ENCODE results near the gene TTC21B.

Gene TTC21B

DNA sequence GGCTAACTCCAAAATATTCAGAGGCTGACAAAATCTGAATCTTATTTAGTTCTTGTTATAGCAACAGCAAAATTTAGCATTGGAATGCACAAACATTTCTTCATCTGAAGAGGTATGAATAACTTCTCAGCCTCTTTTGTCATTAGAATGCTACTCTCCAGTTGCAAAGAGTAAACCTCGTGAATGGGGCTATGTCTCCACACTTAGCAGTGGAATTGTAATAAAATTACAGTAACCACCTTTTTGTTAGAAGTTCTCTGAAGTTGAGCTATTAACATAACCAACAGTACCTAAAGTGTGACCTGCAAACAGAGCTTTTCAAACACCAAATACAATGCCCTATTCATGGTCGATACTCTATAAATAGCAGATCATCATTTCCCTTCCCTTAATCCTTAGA lies 109.4 kb downstream of the TTC21B start:
- Histone ChIP-seq H3K4me1 (ENCODE audit: control insufficient read depth, insufficient read depth, low read length) (no peaks in the 10 kb centered on the region), H3K27me3 (ENCODE audit: control insufficient read depth, insufficient read depth, low read length) (no peaks in the 10 kb centered on the region), H3K4me3 (ENCODE audit: low read length) (no peak overlapping the region), H3K36me3 (ENCODE audit: control insufficient read depth, insufficient read depth, low read length) (no peaks in the 10 kb centered on the region), H3K27ac (ENCODE audit: low read depth, low read length) (no peak overlapping the region), H3K9ac (ENCODE audit: low read length) (no peak overlapping the region)

DNA sequence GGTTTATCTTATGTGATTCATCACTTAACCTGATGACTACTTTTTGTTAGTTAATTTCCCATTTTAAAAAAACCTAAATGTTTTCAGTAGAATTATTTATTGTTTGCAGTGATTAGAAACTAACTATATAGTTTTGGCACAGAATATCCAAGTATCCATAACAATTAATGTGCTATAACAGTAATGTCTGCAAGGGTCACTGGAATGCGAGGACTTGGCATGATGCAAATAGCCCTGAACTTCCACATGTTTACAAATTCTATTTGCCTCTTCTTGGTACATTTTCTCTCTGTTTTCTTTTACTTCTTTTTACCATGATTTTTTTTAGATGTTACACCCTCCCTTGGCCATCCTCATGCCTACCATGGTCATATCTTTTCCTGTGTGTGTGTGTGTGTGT lies 110.2 kb downstream of the TTC21B start:
- Histone ChIP-seq H3K4me1 (ENCODE audit: control insufficient read depth, insufficient read depth, low read length) (no peaks in the 10 kb centered on the region), H3K9ac (ENCODE audit: low read length) (no peak overlapping the region), H3K4me3 (ENCODE audit: low read length) (no peak overlapping the region), H3K36me3 (ENCODE audit: control insufficient read depth, insufficient read depth, low read length) (no peaks in the 10 kb centered on the region), H3K27me3 (ENCODE audit: control insufficient read depth, insufficient read depth, low read length) (no peaks in the 10 kb centered on the region), H3K27ac (ENCODE audit: low read depth, low read length) (no peak overlapping the region)

DNA sequence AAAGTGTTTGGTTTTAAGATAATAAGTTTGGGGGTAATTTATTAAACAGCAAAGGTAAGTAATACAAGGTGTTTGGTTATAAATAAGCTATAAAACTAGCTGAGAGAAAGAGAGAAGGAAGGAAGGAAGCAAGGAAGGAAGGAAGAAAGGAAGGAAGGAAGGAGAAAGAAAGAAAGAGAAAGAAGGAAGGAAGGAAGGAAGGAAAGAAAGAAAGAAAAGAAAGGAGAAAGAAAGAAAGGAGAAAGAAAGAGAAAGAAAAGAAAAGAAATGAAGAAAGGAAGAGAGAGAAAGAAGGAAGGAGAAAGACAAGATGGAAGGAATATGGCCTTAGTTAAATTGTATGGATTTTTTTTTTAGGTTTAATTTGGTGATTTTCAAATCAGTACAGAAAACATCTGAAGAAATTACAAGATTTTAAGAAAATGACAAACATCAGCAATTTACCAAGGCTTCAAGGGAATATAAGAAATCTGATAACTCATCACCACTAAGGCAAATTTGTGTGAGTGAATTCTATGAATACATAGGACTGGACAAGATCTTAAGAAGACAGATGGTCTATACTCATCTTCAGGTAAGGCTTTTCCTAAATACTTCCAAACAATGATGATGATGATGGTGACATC lies 113.1 kb downstream of the TTC21B start:
- H3K4me1 ChIP-seq (ENCODE audit: control insufficient read depth, insufficient read depth, low read length), result no peaks in the 10 kb centered on the region
- H3K4me3 ChIP-seq (ENCODE audit: low read length), result no peak overlapping the region
- H3K27me3 ChIP-seq (ENCODE audit: control insufficient read depth, insufficient read depth, low read length), result no peaks in the 10 kb centered on the region
- H3K36me3 ChIP-seq (ENCODE audit: control insufficient read depth, insufficient read depth, low read length), result no peaks in the 10 kb centered on the region
- H3K27ac ChIP-seq (ENCODE audit: low read depth, low read length), result no peak overlapping the region
- H3K9ac ChIP-seq (ENCODE audit: low read length), result no peak overlapping the region

DNA sequence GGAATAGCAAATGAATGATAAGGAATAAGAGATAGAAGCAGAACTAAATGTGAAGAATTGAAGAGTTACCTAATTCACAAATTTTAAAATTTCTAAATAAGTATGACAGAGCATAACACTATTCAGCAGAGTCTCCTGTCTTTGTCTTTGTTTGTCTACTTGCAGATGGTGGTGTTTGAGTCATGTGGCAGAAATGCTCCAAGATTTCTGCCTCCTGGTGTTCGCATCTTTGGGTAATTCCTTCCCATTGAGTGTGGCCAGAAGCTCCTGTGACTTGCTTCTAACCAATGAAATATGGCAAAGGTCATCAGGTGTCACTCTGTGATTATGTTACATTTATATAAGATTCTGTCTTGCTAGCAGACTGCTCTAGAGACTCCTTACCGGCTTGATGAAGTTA lies 114.0 kb downstream of the TTC21B start:
- H3K36me3 ChIP-seq (ENCODE audit: control insufficient read depth, insufficient read depth, low read length), result no peaks in the 10 kb centered on the region
- no peaks in the 10 kb centered on the region for H3K4me1 ChIP-seq (ENCODE audit: control insufficient read depth, insufficient read depth, low read length)
- no peak overlapping the region for H3K4me3 ChIP-seq (ENCODE audit: low read length)
- H3K9ac ChIP-seq (ENCODE audit: low read length), result no peak overlapping the region
- no peak overlapping the region for H3K27ac ChIP-seq (ENCODE audit: low read depth, low read length)
- H3K27me3 ChIP-seq (ENCODE audit: control insufficient read depth, insufficient read depth, low read length), result no peaks in the 10 kb centered on the region

GRCh38 chr2:165837122-165837521 lies 116.5 kb downstream of the TTC21B start:
- H3K4me3 ChIP-seq (ENCODE audit: low read length), result no peak overlapping the region
- no peak overlapping the region for H3K27ac ChIP-seq (ENCODE audit: low read depth, low read length)

DNA sequence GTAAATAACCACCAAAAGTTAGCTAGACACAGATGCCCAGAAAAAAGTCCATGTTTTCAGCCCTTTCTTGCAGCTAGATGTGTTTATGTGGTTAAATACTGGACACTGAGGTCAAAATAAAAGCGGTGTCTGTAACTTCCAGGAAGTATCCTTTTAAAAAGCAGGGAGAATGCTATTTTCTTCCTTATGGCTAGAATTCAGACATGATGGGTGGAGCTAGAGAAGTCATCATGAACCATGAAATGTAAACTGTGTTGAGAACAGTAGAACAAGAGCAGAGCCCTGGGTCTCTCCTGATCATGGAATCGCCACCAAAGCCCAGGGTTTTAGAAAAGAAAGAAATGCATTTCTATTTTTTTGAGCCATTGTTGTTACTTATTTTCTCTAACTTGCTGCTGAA lies 118.2 kb downstream of the TTC21B start:
- no peaks in the 10 kb centered on the region for H3K27me3 ChIP-seq (ENCODE audit: control insufficient read depth, insufficient read depth, low read length)
- H3K4me3 ChIP-seq (ENCODE audit: low read length), result no peak overlapping the region
- H3K27ac ChIP-seq (ENCODE audit: low read depth, low read length), result no peak overlapping the region
- no peaks in the 10 kb centered on the region for H3K36me3 ChIP-seq (ENCODE audit: control insufficient read depth, insufficient read depth, low read length)
- no peaks in the 10 kb centered on the region for H3K4me1 ChIP-seq (ENCODE audit: control insufficient read depth, insufficient read depth, low read length)
- no peak overlapping the region for H3K9ac ChIP-seq (ENCODE audit: low read length)

More at GRCh38 chr2:165837122-165837521, 116.5 kb downstream of the TTC21B start:
- H3K27me3 ChIP-seq (ENCODE audit: control insufficient read depth, insufficient read depth, low read length), result no peaks in the 10 kb centered on the region
- no peaks in the 10 kb centered on the region for H3K36me3 ChIP-seq (ENCODE audit: control insufficient read depth, insufficient read depth, low read length)
- H3K4me1 ChIP-seq (ENCODE audit: control insufficient read depth, insufficient read depth, low read length), result no peaks in the 10 kb centered on the region
- no peak overlapping the region for H3K9ac ChIP-seq (ENCODE audit: low read length)

GRCh38 chr2:165833156-165833555 lies 120.4 kb downstream of the TTC21B start:
- Histone ChIP-seq H3K27me3 (ENCODE audit: control insufficient read depth, insufficient read depth, low read length) (no peaks in the 10 kb centered on the region), H3K4me3 (ENCODE audit: low read length) (no peak overlapping the region), H3K4me1 (ENCODE audit: control insufficient read depth, insufficient read depth, low read length) (no peaks in the 10 kb centered on the region), H3K27ac (ENCODE audit: low read depth, low read length) (no peak overlapping the region), H3K9ac (ENCODE audit: low read length) (no peak overlapping the region), H3K36me3 (ENCODE audit: control insufficient read depth, insufficient read depth, low read length) (no peaks in the 10 kb centered on the region)

DNA sequence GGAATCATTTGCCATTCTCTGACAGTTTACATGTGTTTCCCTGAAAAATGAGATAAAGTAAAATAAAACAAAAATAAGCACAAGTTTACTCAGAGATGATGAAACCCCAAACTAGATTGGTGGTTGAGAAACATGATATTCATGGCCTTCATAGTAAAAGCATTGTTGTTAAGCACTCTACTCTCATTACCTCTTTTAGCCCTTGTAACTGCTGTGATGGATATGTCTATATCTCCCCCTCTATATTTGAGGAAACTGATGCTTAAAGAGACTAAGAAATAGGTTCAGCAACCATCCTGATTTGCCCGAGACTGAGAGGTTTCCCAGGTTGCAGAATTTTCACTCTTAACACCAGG lies 125.7 kb downstream of the TTC21B start:
- H3K9ac ChIP-seq (ENCODE audit: low read length), result no peak overlapping the region
- no peaks in the 10 kb centered on the region for H3K27me3 ChIP-seq (ENCODE audit: control insufficient read depth, insufficient read depth, low read length)
- H3K4me1 ChIP-seq (ENCODE audit: control insufficient read depth, insufficient read depth, low read length), result no peaks in the 10 kb centered on the region
- no peak overlapping the region for H3K4me3 ChIP-seq (ENCODE audit: low read length)
- H3K27ac ChIP-seq (ENCODE audit: low read depth, low read length), result no peak overlapping the region
- H3K36me3 ChIP-seq (ENCODE audit: control insufficient read depth, insufficient read depth, low read length), result no peaks in the 10 kb centered on the region

- H3K27ac ChIP-seq (ENCODE audit: low read depth, low read length), result no peak overlapping the region
- no peaks in the 10 kb centered on the region for H3K36me3 ChIP-seq (ENCODE audit: control insufficient read depth, insufficient read depth, low read length)
- no peak overlapping the region for H3K4me3 ChIP-seq (ENCODE audit: low read length)
- H3K9ac ChIP-seq (ENCODE audit: low read length), result no peak overlapping the region
- H3K4me1 ChIP-seq (ENCODE audit: control insufficient read depth, insufficient read depth, low read length), result no peaks in the 10 kb centered on the region
- H3K27me3 ChIP-seq (ENCODE audit: control insufficient read depth, insufficient read depth, low read length), result no peaks in the 10 kb centered on the region
These were observed 126.3 kb downstream of the TTC21B start for GRCh38 chr2:165827016-165827920.

GRCh38 chr2:165825041-165825440 lies 128.5 kb downstream of the TTC21B start:
- no peaks in the 10 kb centered on the region for H3K36me3 ChIP-seq (ENCODE audit: control insufficient read depth, insufficient read depth, low read length)
- no peak overlapping the region for H3K4me3 ChIP-seq (ENCODE audit: low read length)
- H3K27me3 ChIP-seq (ENCODE audit: control insufficient read depth, insufficient read depth, low read length), result no peaks in the 10 kb centered on the region
- H3K9ac ChIP-seq (ENCODE audit: low read length), result no peak overlapping the region
- H3K27ac ChIP-seq (ENCODE audit: low read depth, low read length), result no peak overlapping the region
- no peaks in the 10 kb centered on the region for H3K4me1 ChIP-seq (ENCODE audit: control insufficient read depth, insufficient read depth, low read length)
